NCI-H187 treated with DMSO at 0.1 percent for 48 hours (cell line): ENCODE results near the gene LRRC75A.
"Not testable (repeated sequence)": the region's sequence is repeated elsewhere in the genome, so short reads cannot be mapped to it uniquely, and the experiment has no call there.

Source experiments
- DNase-seq: peaks from one replicate; lab custom pipeline; 2025; lab: John Stamatoyannopoulos, UW

The LRRC75A gene

DNA sequence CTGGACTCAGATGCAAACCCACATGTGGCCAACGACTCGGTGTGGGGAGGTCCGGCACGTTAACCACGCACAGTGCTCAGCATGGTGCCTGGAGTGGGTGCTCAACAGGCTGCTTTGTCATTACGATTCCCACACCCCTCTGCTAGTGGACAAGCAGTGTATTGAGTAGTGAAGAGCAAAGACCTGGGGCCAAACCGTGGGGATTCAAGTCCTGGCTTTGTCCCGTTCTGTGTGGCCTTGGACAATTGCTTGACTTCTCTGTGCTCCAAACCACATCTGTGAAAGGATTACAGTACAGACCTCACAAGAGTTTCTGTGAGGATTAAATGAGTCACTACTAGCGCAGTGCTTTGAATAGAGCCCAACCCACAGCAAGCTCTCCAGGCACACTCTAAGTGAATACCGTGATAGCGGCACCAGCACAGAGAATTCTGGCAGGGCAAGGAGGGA lies 42.8 kb downstream of the LRRC75A start:
- DNase-seq = no peak

DNA sequence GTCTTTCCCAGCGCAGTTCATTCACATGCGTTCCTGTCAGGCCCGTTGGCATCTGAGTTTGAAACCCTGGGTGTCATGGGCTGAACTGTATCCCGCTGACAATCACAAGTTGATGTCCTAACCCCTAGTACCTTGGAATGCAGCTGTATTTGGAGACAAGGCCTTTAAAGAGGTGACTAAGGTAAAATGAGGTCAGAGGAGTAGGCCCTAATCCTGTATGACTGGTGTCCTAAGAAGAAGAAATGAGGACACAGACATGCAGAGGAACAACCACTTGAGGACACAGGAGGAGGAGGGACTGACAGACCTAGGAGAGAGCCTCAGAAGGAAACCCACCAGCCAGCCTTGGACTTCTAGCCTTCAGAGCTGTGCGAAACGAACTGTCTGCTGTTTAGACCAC lies 43.5 kb downstream of the LRRC75A start:
- no peak for DNase-seq

DNA sequence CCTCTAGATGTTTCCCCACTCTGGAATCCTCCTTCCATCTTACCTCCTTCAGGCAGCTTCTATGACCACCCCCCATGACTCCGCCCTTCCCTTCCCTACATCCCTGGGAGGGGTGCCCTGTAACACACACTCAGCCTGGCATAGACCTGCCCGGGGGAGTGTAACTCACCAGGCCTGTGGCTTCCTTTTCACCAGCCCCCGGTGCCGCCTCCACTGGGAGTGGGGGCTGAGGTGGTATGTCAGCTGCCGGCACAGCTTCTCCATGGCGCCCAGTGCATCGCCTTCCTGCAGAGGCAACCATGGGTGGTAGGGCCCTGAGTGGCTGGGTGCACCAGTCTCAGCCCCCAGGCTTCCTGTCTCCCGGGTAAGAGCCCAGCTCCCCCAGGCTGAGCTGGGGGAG lies 44.3 kb downstream of the LRRC75A start:
- DNase-seq = no peak

DNA sequence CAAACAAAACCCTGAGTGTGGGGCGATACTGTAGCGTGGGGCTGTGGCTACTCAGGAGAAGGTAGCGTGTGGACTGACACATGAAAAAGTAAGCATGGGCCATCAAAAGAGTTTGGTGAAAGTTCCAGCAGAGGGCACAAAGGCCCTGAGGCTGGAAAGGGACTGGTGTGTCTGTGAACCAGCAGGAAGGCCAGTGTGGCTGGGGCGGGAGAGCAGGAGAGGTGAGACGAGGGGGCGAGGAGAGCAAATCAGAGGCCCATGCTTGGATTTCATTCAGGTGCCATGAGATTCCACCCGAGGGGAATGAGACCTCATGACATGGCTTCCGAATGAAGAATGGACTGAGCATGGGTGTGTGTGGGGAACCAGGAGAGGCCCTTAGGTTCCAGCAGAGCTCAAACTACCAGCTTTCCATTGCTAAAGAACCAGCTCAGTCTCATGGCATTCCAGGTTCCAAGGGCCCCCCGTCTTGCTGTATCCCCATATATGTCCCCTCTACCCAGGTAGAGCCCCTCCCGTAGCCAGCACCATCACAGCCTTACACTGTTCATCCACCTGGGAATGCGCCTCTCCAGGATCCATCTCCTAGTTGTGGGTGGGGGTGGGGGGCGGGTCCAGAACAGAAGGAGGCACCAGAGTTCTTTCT lies 45.5 kb downstream of the LRRC75A start:
- no peak for DNase-seq

DNA sequence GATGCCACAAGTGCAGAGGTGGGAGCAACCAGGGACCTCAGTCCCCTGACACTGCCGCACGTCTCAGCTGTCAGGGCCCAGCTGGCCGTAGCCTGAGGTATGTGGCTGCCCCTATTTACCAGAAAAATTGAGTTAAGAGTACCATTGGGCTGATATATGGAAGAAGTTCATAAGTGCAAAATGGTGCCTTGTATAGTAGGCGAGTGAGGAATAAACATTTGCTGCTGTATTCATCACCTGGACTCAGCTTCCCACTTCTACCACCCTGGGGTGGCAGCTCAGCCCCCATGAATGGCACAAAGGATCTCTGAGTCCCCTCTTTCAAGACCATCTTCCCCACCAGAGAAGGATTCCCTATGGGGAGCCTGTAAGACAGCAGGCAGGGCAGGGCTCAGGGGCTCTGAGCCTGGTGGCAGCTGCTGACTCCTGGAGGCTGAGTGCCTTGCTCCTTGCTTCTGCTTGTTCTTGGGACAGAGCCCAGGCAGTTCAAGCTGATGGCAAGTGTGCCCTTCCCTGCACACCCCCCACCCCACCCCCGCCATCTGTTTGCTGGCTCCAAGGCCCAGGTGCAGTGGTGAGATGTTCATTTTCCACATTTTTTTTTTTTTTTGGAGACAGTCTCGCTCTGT lies 47.6 kb downstream of the LRRC75A start:
- DNase-seq = no peak

DNA sequence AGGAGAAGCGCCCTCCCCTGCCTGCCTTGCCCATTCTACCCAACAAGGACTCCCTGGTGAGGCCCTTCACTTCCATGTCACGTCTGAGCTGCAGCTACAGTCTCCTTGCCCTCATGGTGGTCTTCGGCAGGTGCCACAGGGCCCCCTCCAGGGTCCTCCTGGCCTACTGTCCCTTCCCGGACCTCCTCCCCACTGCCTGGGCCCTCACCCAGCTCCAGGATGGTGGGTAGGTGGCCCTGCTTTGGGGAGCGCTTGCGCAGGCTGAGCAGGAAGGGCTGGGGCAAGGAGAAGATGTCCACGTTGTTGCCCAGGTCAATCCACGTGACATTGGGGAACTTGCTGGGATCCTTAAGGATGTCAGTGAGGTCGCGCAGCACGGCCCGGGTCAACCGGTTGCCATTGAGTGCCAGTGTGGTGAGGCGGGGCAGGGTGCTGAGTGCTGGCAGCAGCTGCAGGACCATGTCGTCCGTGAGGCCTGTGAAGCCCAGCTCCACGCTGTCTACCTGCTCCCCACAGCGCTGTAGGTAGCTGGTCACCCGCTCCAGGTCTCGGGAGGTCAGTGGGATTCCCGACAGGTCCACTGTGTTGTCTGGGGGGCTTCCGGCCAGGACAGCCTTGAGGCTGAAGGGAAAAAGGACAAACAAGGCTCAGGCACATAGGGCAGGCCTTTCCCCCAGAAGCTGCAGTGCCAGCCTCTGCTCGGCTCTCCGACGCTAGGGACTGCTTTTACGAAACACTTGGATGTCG lies 48.3 kb downstream of the LRRC75A start:
- no peak for DNase-seq

DNA sequence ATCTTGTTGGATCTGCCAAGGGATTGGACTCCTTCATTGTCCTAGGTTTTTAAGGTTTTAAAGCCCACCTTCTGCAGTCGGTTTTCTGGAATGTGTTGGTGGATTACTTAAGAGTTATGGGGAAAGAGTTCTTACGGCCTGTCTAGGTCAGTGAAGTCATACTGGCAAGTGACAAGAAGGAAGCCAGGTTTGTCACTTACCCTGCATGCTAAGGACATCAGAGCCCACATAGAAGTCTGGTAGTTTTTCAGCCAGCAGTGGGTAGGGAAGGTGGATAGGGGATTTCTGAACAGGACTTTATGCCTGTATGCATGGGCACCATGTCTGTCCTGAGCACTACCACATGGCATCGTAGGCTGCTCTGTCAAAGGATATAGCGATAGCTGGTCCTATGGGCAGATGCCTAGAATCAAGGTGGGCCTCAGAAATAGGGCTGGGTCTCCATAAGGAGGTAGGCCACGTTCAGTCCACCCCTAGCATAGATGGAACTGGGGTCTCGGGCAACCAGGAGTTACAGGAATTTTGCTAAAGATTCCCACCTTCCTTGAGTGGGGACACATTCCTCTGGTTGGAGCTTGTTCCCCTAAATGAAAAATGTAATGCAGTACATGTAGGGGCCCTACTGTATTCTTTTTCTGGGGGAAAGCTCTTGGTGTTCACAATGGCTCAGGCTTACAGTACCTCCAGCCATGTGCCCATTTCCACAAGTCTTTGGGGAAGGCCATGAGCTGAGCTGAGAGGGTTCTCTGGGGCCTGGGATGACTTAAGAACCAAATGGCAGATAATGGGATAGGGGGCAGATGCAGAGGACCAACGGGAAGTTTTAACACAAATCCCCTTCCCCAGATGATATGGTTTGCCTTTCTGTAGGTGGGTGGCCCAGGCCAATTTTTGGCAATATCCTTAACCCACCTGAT lies 49.1 kb downstream of the LRRC75A start:
- no peak for DNase-seq

DNA sequence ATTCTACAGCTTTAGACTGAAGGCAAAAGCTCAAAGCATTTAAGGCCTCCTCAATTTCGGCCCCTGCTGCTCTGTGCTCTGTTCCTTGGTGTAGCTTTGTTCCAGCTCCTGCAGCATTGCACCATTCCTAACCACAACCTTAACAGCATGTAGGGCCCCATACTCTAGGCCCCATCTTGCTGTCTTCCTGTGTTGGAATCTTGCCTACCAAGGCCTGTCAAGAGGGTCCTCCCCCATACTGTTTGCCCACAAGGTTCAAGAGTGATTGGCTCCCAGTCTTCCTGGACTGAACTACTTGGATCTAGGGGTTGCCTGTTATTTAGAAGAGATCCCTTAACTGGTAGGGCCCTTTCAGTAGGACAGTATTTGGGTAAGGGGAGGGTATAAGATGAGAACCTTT lies 49.9 kb downstream of the LRRC75A start:
- no peak for DNase-seq

DNA sequence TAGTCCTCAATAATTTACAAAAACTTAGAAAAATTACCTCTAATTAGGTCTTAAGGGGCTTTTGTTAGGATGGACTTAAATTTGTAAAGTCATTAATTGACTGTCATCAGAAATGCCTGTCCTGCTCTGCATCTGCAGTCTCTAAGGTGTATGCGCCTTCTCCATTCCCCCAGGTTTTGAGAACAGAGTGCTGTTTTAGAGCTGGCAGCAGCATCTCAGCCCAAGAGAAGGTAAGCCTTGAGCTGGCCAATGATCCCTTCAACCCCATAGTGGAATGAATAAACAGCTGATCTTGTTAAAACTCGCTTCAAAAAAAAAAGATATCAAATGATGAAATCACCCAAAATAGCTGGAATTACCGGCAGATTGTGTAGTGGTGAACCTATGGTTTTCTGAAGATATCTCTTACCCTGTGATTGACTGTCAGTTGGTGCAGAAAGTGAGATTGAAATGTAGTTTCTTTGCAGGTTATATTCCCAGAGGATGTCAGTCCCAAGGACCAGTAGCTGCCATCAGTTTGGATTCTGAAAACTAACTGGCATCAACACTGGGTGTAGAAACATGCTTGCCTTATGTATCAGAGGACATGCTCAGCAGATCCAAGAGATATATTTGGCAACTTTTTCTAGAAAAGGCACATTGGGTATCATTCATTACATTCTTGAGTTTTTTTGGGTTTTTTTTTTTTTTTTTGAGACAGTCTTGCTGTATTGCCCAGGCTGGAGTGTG lies 50.9 kb downstream of the LRRC75A start:
- DNase-seq = no peak

DNA sequence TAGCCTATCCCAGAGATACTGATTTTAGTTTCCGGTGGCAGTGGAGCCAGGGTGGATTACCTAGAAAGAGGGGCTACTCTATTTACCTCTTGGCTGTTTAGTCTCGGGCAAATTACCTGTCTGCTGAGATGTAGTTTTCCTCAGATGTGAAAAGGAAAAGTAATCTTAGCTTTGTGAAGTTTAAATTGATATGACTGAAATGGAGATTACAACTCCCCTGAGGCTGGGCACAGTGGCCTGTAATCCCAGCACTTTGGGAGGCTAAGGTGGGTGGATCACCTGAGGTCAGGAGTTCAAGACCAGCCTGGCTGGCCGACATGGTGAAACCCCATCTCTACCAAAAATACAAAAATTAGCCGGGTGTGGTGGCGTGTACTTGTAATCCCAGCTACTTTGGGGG lies 51.6 kb downstream of the LRRC75A start:
- DNase-seq = not testable (repeated sequence)

DNA sequence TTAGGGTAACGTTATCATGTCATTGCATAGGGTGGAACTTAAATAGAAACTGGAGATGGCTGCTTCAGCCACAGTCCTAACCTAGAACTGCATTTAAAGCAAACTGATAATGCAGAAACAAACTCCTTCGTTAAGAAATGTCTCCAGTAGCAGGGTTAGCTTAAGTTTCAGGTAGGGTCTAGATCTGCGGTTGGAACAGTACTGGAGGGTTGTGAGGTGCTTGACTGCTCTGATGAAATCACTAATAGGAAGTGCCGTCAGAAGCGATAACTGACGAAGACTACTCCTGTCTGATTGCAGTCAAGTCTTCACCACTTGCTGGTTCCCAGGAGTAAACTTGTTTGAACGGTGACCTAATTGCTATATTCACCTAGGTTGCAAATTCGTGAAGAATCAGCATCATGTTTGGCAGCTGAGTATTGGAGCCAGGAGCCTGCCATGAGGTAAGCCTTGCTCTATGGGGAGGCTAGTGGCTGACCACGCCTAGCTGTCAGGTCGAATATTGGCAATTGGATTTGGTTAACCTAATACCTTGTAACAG lies 52.1 kb downstream of the LRRC75A start:
- no peak for DNase-seq

DNA sequence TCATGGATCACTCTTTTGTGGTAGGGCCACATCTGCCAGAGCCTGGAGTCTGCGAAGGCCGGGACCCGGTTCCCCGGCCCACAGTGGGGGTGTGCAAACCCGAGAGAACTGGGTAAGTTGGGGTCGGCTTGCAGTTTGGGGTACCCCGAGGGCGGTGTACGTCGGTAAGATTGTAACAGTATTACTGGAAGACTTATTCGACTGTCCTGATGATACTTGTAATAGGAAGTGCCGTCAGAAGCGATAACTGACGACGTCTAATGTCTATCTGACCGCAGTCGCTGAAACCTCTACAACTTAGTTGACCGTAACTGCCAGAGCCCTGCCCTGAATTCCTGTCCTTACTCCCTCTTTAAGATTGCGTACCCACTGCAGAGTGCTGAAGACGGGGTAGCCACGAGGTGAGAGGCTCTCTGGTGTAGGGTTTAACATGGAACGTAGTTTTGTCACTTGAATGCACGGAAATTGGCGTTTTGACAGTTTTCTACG lies 52.6 kb downstream of the LRRC75A start:
- no peak for DNase-seq

DNA sequence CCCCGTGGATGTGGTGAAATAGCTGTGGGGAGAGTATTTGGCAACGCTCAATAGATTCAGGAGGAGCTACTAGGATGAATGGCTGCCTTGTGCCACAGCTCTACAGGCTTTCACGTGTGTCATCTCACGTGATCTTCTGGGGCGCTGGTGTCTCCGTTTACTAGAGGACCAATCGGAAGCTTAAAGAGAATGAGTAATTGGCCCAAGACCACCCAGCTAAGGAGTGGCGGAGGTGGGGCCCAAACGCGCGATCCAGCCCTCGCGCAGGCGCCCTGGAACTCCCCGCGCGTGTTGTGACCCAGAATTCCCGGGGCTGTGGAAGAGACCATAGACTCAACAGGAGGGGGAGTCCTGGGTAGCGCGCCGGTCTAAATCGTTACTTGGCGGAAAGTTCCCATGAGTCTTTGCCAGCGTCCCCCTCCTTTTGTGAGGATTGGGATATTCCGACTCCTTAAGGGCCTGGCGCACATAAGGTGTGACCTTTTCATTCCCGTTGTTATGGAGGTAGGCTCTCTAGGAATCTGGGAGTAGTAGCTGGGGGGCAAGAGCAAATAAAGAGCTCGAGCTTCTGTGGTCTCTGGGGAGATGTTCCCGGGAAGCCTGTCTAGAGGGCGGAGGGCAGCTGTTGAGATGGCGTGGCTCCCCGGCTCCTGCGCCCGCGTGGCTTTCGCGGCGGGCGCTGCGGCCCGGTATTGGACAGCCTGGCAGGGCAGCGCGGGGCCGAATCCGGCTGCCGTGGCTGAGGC lies 53.3 kb downstream of the LRRC75A start:
- peak; percentile 89 for DNase-seq

DNA sequence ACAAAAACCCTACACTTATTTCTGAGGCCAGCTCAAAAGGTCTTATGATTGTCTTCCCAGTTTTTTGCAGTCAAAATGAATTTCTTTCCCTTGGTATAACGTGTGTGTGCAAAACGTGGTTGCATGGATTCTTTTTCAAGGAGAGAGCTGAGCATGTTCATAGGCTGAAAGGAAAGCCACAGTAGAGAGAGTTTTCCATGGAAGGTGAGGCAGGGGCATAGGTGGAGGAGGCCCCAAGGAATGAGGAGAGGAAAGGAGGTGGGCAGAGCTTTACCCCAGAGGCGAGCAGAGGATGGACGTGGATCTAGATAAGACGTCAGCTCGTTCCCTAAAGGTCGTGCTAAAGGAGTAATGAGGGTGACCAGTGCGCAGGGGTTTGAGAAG lies 53.8 kb downstream of the LRRC75A start:
- DNase-seq = no peak

DNA sequence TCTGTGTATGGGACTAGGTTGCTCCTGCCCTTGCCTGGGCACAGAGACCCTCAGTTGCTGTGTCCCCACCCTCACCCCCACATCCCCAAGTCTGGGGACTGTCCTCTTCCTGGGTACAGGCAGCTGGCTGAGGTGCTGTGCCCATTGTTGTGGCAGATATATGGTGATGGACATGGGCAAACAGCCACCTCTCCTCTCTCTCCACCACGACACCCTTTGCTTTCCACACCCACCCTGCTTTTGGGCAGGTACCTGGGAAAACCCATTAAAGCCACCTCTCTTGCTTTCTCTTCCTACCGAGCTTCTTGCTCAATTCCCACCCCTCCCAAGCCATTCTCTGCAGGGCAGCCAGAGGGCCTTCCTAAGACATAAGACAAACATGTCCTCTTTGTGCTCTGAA lies 54.9 kb downstream of the LRRC75A start:
- no peak for DNase-seq

DNA sequence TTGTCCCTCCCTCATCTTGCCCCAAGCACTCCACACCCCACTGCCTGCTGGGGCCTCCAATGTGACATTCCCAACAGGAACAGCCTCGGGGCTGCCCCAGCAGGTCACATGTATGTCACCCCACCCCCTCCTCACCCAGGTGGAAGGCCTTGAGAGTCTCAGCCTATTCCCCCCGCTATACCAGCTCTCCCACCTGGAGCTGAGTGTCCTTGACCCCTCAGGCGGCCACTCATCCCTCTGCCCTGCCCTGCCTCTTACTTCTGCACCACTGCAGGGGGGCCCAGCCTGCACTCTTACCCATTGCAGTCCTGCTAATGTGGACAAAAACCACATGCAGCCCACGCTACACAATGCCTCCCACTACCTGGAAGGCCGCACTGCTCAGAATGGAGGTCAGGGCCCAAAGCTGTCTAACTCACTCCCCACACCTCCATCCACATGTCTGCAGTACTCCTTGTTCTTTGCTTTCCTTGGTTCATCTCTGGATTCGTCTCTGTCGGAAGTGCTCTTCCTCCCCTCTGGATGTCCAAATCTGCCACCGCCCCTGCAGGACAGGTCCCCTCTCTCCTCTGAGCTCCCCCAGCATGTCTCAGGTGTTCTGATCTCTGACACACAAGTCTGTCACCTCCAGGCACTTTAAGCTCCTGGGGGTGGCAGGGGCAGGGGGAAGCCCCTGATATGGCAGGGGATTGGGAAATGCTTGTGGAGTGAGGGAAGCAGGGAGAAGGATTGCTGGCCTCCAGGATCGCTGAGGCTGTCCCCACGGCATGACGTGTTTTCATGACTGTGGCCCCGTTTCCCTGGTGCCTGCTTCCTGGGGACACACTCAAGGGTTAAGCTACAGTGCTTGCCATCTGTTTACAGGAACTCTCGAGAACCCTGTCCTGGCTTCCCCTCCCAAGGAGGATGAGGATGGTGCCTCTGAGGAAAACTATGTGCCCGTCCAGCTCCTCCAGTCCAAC lies 55.8 kb downstream of the LRRC75A start:
- no peak for DNase-seq

DNA sequence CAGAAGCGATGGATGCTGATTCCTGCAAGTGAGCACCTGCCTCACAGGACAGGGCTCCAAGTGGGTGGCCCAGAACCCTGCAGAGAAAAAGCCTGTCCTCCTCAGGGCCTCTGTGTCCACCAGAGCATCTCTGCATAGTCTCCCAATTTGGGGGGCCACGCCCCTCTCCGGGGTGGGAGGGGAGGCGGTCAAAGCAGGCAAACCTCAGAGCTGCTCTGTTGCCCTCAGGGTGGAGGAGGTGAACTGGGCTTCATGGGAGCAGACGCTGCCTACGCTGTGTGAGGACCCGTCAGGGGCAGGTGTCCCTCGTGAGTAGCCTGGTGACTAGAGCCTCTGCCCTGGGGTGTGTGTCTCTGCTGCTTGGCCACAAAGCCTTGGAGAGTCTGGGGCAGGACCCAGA lies 57.3 kb downstream of the LRRC75A start:
- DNase-seq = no peak

DNA sequence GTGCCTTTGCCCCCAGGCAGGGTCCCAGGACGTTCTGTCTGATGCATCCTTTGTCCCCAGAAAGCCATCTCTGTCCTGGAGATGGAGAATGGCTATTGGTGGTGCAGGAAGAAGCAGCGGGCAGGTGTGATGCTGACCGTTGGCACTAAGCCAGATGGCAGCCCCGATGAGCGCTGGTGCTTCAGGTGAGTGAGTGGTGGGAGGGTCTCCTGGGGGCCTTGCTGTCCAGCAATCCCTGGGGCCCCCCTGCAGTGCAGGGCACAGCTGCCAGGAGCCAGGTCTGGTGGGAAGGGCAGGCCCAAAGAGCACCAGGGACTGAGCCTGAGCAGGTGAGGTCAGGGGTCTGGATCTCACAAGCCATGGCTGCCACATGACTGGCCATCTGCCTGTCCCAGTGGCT lies 58.5 kb downstream of the LRRC75A start:
- DNase-seq = no peak

DNA sequence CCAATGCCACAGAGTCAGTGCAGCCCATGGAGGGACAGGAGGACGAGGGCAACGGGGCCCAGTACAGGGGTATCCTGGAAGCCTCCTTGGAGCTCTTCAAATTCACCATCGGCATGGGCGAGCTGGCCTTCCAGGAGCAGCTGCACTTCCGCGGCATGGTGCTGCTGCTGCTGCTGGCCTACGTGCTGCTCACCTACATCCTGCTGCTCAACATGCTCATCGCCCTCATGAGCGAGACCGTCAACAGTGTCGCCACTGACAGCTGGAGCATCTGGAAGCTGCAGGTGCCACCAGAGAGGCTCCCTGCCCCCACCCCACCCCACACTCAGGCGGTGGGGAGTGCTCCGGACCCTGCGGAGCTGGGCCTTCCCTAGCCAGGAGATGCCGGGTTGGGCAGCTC lies 60.0 kb downstream of the LRRC75A start:
- no peak for DNase-seq
